ENCODE measurements around the gene OSBPL3.

- TF ChIP-seq, protein P1, sequence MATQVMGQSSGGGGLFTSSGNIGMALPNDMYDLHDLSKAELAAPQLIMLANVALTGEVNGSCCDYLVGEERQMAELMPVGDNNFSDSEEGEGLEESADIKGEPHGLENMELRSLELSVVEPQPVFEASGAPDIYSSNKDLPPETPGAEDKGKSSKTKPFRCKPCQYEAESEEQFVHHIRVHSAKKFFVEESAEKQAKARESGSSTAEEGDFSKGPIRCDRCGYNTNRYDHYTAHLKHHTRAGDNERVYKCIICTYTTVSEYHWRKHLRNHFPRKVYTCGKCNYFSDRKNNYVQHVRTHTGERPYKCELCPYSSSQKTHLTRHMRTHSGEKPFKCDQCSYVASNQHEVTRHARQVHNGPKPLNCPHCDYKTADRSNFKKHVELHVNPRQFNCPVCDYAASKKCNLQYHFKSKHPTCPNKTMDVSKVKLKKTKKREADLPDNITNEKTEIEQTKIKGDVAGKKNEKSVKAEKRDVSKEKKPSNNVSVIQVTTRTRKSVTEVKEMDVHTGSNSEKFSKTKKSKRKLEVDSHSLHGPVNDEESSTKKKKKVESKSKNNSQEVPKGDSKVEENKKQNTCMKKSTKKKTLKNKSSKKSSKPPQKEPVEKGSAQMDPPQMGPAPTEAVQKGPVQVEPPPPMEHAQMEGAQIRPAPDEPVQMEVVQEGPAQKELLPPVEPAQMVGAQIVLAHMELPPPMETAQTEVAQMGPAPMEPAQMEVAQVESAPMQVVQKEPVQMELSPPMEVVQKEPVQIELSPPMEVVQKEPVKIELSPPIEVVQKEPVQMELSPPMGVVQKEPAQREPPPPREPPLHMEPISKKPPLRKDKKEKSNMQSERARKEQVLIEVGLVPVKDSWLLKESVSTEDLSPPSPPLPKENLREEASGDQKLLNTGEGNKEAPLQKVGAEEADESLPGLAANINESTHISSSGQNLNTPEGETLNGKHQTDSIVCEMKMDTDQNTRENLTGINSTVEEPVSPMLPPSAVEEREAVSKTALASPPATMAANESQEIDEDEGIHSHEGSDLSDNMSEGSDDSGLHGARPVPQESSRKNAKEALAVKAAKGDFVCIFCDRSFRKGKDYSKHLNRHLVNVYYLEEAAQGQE (IDR thresholded peaks at IDR 0.05; ENCODE audit: low read depth, low read length): no peak
- TF ChIP-seq TAF1 (IDR thresholded peaks at IDR 0.05; ENCODE audit: borderline replicate concordance, low read depth, low read length) (no peak), FOXM1 (IDR thresholded peaks at IDR 0.05; ENCODE audit: low read depth) (no peak)
Observed at GRCh38 chr7:24907311-24907886, 72.6 kb downstream of the OSBPL3 start.

Data from SK-N-SH (cell line).